A549 (cell line): Measurements from ENCODE around the gene VPS13D. TPM values are rescaled to one million over a fixed set of nuclear protein-coding genes. Genes with fewer than 3 reads are reported as not detected.

ENCODE experiments used
- ATAC-seq, 2 experiments: fragments of 200-7000 bp in 1 of 2; fragments of >200 bp in 1 of 2; cut with Nextera tagmentation in 1 of 2; cut with Tn5 transposase in 1 of 2; 3 replicates each; pipeline versions ENCODE4 v1.8.0 to v1.9.1; 2018 to 2020; ENCODE audit warnings: mild to moderate bottlenecking in 1 of 2, moderate library complexity in 1 of 2
- CTCF ChIA-PET: fragments of 300-600 bp; sonication (Branson Sonifier 250); formaldehyde crosslinking; extraction: SDS; loops from one replicate; lab custom pipeline; 2021; ENCODE audit warnings: antibody characterized with exemption, inconsistent platforms; lab: Yijun Ruan, JAX
- POLR2A ChIA-PET: fragments of 350-600 bp; formaldehyde crosslinking; extraction: SDS; loops from one replicate; lab custom pipeline; 2021; ENCODE audit warnings: antibody characterized with exemption, inconsistent platforms; lab: Yijun Ruan, JAX
- DNase-seq, 2 experiments: peaks; one replicate each; pipeline versions ENCODE4 v3.0.0 to v3.0.0-alpha.2; 2011 to 2016; ENCODE audit warnings: low read depth in 1 of 2, low spot score in 1 of 2
- FAIRE-seq: peaks from 2 replicates; lab custom pipeline; 2011; peaks lifted over from hg19 to GRCh38; lab: Jason Lieb, UNC
- H3K27ac ChIP-seq, 2 experiments: fragments of >200 bp; sonication (Bioruptor Twin); formaldehyde crosslinking; 3 replicates each; pipeline ENCODE4 v1.5.1; 2016 to 2017
- H3K4me1 ChIP-seq: fragments of >200 bp; sonication (Bioruptor Twin); formaldehyde crosslinking; 3 replicates; pipeline ENCODE4 v1.6.1; 2016
- H3K4me2 ChIP-seq: fragments of >200 bp; sonication (Bioruptor Twin); formaldehyde crosslinking; 3 replicates; pipeline ENCODE4 v1.6.1; 2016
- H3K4me3 ChIP-seq: fragments of >200 bp; sonication (Bioruptor Twin); formaldehyde crosslinking; 3 replicates; pipeline ENCODE4 v1.5.1; 2016
- H3K9me3 ChIP-seq: fragments of >200 bp; sonication (Bioruptor Twin); formaldehyde crosslinking; 3 replicates; pipeline ENCODE4 v1.6.1; 2016
- ATOH8 ChIP-seq: fragments of 250-450 bp; sonication (Bioruptor Pico); IDR thresholded peaks from 2 replicates; pipeline ENCODE4 v1.5.0; 2020; ENCODE audit warnings: low read depth, mild to moderate bottlenecking, moderate library complexity
- CBX8 ChIP-seq: fragments of 200-600 bp; sonication (generic); IDR thresholded peaks from 2 replicates; pipeline ENCODE4 v1.6.1; 2016
- CHD2 ChIP-seq: fragments of 150-350 bp; IDR thresholded peaks from 2 replicates; pipeline ENCODE4 v1.6.1; 2014; ENCODE audit warnings: low read length; ENCODE audit not compliant: partially characterized antibody
- EP300 ChIP-seq, 2 experiments: fragments of >200 bp; sonication (Bioruptor Twin); formaldehyde crosslinking; IDR thresholded peaks; 2 replicates in 1 of 2; 3 replicates in 1 of 2; pipeline ENCODE4 v1.6.1; 2016 to 2017
- FOSB ChIP-seq: fragments of 250-450 bp; sonication (Bioruptor Pico); IDR thresholded peaks from 2 replicates; pipeline ENCODE4 v1.5.0; 2020; ENCODE audit warnings: mild to moderate bottlenecking, moderate library complexity
- FOSL2 ChIP-seq, 2 experiments: fragments of 450-650 bp in 1 of 2; fragments of >200 bp in 1 of 2; sonication (Bioruptor Twin) in 1 of 2; formaldehyde crosslinking; IDR thresholded peaks; 2 replicates each; pipeline versions ENCODE4 v1.5.0 to v1.6.1; 2016 to 2020; ENCODE audit warnings: mild to moderate bottlenecking in 1 of 2, moderate library complexity in 1 of 2
- HDAC2 ChIP-seq: fragments of 200-600 bp; sonication (generic); IDR thresholded peaks from 2 replicates; pipeline ENCODE4 v1.6.1; 2016
- HES2 ChIP-seq: fragments of >200 bp; sonication (Bioruptor Twin); formaldehyde crosslinking; IDR thresholded peaks from 2 replicates; pipeline ENCODE4 v1.6.1; 2016
- HOXA7 ChIP-seq: fragments of 250-450 bp; sonication (Bioruptor Pico); IDR thresholded peaks from 2 replicates; pipeline ENCODE4 v1.5.0; 2020; ENCODE audit warnings: mild to moderate bottlenecking, moderate library complexity
- JUN ChIP-seq, 2 experiments: fragments of >200 bp; sonication (Bioruptor Twin); formaldehyde crosslinking; IDR thresholded peaks; 2 replicates in 1 of 2; 3 replicates in 1 of 2; pipeline ENCODE4 v1.6.1; 2016 to 2017
- JUNB ChIP-seq: fragments of >200 bp; sonication (Bioruptor Twin); formaldehyde crosslinking; IDR thresholded peaks from 2 replicates; pipeline ENCODE4 v1.6.1; 2016
- NR3C1 ChIP-seq: fragments of >200 bp; sonication (Bioruptor Twin); formaldehyde crosslinking; IDR thresholded peaks from 3 replicates; pipeline ENCODE4 v1.6.1; 2017
- PBX3 ChIP-seq: IDR thresholded peaks from 2 replicates; pipeline ENCODE4 v1.6.1; 2012
- POLR2A ChIP-seq: IDR thresholded peaks from 2 replicates; pipeline ENCODE4 v1.6.1; 2012; ENCODE audit warnings: mild to moderate bottlenecking, low read length
- RNF2 ChIP-seq: fragments of 200-600 bp; sonication (generic); IDR thresholded peaks from 2 replicates; pipeline ENCODE4 v1.6.1; 2016; ENCODE audit warnings: low read depth, mild to moderate bottlenecking, antibody characterized with exemption, moderate library complexity, borderline replicate concordance
- SMC3 ChIP-seq: fragments of >200 bp; sonication (Bioruptor Twin); formaldehyde crosslinking; IDR thresholded peaks from 3 replicates; pipeline ENCODE4 v1.6.1; 2018; ENCODE audit warnings: inconsistent platforms
- ZC3H11A ChIP-seq: fragments of 450-650 bp; IDR thresholded peaks from 2 replicates; pipeline ENCODE4 v1.6.1; 2014; ENCODE audit warnings: antibody characterized with exemption, mild to moderate bottlenecking
- ZNF302 ChIP-seq: fragments of 250-450 bp; sonication (Bioruptor Pico); IDR thresholded peaks from 2 replicates; pipeline ENCODE4 v1.9.0; 2021; ENCODE audit warnings: inconsistent platforms, mild to moderate bottlenecking, moderate library complexity
- WGBS: methylation state at CpG from one replicate; pipeline ENCODE4 v1.1.6; 2017; ENCODE audit errors: missing lambda C conversion rate; 5-methylcytosine and 5-hydroxymethylcytosine counted together
- polyA plus RNA-seq, 4 experiments: library from polyadenylated mRNA; depleted of rRNA in 3 of 4; stranded (reverse); fragments of >200 nt; fragmentation: RNase III in 1 of 4; extraction: RNeasy Plus Mini Kit Qiagen cat#74134 plus additional on column Dnase treatment in 1 of 4; gene quantifications; 2 replicates in 3 of 4; 3 replicates in 1 of 4; pipeline ENCODE4 v1.2.3, GENCODE V29; 2011 to 2017
- TF ChIP-seq, protein P1 (sequence below): fragments of >200 bp; sonication (Bioruptor Twin); formaldehyde crosslinking; IDR thresholded peaks from 3 replicates; pipeline ENCODE4 v1.6.1; 2016

Gene VPS13D
- polyA plus RNA-seq, 2 of the 4 experiments (the other 2 are of a cell fraction) = 5.4 to 15.9 TPM

DNA sequence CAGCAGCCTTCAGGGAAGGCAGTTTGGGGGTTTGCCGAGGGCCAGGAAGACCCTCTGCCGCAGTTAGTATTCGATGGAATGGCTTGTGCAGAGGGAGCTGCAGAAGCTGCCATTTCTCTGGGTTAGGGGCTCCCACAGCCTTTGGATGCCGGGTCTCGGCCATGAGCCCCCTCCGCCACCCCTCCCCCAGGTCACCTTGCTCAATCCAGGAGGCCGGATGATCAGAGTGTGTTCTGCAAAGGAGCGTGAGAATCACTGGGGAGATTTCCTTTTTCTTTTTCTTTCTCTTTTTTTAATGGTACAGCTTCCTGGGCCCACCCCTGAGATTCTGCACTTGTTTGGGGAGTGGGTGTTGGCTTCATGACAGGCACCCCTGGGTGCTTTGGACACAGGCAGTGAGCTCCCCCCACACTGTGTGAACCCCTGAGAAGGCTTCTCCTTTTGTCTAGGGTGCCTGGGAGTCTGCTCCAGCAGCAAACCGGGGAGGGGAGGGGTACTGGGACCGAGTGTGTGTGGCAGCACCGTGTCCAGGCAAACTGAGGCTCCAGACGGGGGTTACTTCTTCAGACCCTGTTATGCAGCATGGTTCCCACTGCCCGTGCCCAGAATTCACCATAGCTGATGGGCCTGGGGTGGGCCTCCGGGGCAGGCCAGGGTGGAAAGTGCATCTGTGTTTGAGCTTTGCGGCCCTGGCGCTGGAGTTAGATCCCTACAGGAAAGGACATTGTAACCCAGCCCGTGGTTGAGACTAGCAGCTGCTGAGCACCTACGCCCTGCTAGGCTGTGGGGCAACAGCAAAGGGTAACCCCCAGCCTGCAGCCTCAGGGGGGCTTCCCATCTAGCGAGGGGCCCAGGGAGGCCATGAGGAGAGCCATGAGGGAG is 44.6 kb upstream of the VPS13D start:
- ATAC-seq (no peak), DNase-seq (no peak)
- ChIA-PET CTCF (interaction anchor here (3.4 kb wide), 1 partner anchor 61 kb away, joined by 18 read pairs; no protein-coding TSS in a partner anchor), POLR2A (interaction anchor here (0.5 kb wide), 1 partner anchor 473 kb away, joined by 3 read pairs; no protein-coding TSS in a partner anchor)
- H3K4me3 ChIP-seq = no peak overlapping the region
- H3K27ac ChIP-seq = peak overlapping the region in 1 of 2 experiments; percentile 73; a peak in 1 of 6 replicates
- 84% methylated on average over 14 of the region's 19 CpGs for WGBS
- peaks cover 6% of the 10 kb centered on the region; the same call in 2 of the 3 replicates for H3K4me1 ChIP-seq
- H3K9me3 ChIP-seq = no peaks in the 10 kb centered on the region
- TF ChIP-seq ZC3H11A (no peak), PBX3 (no peak)
- TF ChIP-seq, all 56 proteins: peak for 0
- no peak overlapping the region for H3K4me2 ChIP-seq
- no peak for FAIRE-seq

GRCh38 chr1:12185918-12186678 is 43.7 kb upstream of the VPS13D start:
- no peak overlapping the region for H3K27ac ChIP-seq
- H3K4me1 ChIP-seq = peaks cover 6% of the 10 kb centered on the region; the same call in 2 of the 3 replicates
- DNase-seq (no peak), ATAC-seq (no peak; a peak in 1 of 6 replicates)
- ChIA-PET POLR2A (interaction anchor here (0.5 kb wide), 1 partner anchor 474 kb away, joined by 3 read pairs; no protein-coding TSS in a partner anchor), CTCF (interaction anchor here (0.5 to 3.4 kb wide), 2 partner anchors 61 to 473 kb away, joined by 4 to 18 read pairs; no protein-coding TSS in a partner anchor)
- H3K9me3 ChIP-seq = no peaks in the 10 kb centered on the region
- 78% methylated on average over 7 of the region's 13 CpGs for WGBS
- H3K4me2 ChIP-seq = no peak overlapping the region
- H3K4me3 ChIP-seq = no peak overlapping the region
- TF ChIP-seq HOXA7 (no peak), FOSB (CRISPR knock-in tag) (no peak), HDAC2 (no peak), EP300 (IDR thresholded peaks at IDR 0.05) (no peak), ATOH8 (CRISPR knock-in tag) (no peak), POLR2A (no peak), JUNB (no peak), JUN (IDR thresholded peaks at IDR 0.05) (no peak), FOSL2 (IDR thresholded peaks at IDR 0.05) (no peak), FOSL2 (CRISPR knock-in tag; IDR thresholded peaks at IDR 0.05) (no peak), HES2 (no peak), NR3C1 (no peak), CBX8 (no peak), RNF2 (no peak), SMC3 (no peak), CHD2 (no peak), ZNF302 (CRISPR knock-in tag) (no peak)
- TF ChIP-seq, protein P1, sequence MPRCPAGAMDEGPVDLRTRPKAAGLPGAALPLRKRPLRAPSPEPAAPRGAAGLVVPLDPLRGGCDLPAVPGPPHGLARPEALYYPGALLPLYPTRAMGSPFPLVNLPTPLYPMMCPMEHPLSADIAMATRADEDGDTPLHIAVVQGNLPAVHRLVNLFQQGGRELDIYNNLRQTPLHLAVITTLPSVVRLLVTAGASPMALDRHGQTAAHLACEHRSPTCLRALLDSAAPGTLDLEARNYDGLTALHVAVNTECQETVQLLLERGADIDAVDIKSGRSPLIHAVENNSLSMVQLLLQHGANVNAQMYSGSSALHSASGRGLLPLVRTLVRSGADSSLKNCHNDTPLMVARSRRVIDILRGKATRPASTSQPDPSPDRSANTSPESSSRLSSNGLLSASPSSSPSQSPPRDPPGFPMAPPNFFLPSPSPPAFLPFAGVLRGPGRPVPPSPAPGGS = no peak
- TF ChIP-seq, all 56 proteins: peak for 0
- FAIRE-seq = no peak
